Nephron (organoid): ENCODE results near the gene FZD2.

Source experiments
- H3K27ac Mint-ChIP-seq, 3 experiments: 2 replicates each; pipeline ENCODE4 v1.8.0; 2020; ENCODE audit warnings: mixed read lengths in 3 of 3, mild to moderate bottlenecking in 2 of 3, moderate library complexity in 1 of 3
- H3K27me3 Mint-ChIP-seq: 2 replicates; pipeline ENCODE4 v1.8.0; 2021; ENCODE audit warnings: low read depth, mild to moderate bottlenecking, moderate library complexity, mixed read lengths
- H3K36me3 Mint-ChIP-seq: 2 replicates; pipeline ENCODE4 v1.8.0; 2020; ENCODE audit warnings: low read depth, mixed read lengths
- H3K4me1 Mint-ChIP-seq: 2 replicates; pipeline ENCODE4 v1.8.0; 2020; ENCODE audit warnings: mixed read lengths
- H3K4me3 Mint-ChIP-seq, 3 experiments: 2 replicates each; pipeline ENCODE4 v1.8.0; 2020; ENCODE audit warnings: mild to moderate bottlenecking in 3 of 3, mixed read lengths in 3 of 3, moderate library complexity in 2 of 3
- H3K9me3 Mint-ChIP-seq: 2 replicates; pipeline ENCODE4 v1.8.0; 2020; ENCODE audit warnings: mixed read lengths
- TF ChIP-seq, protein P1 (sequence below), 3 experiments: fragments of 200-600 bp; sonication (generic); IDR thresholded peaks; one replicate each; pipeline ENCODE4 v1.5.0; 2021; ENCODE audit warnings: antibody characterized with exemption in 3 of 3; ENCODE audit not compliant: unreplicated experiment in 3 of 3

The FZD2 gene

DNA sequence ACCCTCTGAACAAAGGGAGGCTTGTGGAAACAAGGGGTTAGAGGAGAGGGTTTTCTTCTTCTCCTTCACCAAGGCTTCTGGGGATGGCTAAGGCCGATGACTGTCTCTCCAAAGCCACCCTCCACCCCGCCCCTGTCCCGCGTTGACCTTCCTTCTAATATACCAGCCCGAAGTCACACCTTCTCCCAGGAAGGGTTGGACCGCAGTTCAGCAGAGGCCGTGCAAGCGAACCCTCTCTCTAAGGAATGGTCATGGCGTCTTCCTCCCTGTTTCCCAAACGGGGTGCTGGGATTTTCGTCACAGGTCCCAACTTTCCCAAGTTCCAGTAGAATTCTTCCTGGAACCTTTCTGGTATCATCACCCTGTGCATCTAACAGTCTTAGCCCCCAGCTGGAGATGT is 49.4 kb downstream of the FZD2 start:
- TF ChIP-seq, protein P1, sequence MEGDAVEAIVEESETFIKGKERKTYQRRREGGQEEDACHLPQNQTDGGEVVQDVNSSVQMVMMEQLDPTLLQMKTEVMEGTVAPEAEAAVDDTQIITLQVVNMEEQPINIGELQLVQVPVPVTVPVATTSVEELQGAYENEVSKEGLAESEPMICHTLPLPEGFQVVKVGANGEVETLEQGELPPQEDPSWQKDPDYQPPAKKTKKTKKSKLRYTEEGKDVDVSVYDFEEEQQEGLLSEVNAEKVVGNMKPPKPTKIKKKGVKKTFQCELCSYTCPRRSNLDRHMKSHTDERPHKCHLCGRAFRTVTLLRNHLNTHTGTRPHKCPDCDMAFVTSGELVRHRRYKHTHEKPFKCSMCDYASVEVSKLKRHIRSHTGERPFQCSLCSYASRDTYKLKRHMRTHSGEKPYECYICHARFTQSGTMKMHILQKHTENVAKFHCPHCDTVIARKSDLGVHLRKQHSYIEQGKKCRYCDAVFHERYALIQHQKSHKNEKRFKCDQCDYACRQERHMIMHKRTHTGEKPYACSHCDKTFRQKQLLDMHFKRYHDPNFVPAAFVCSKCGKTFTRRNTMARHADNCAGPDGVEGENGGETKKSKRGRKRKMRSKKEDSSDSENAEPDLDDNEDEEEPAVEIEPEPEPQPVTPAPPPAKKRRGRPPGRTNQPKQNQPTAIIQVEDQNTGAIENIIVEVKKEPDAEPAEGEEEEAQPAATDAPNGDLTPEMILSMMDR (IDR thresholded peaks at IDR 0.05; ENCODE audit: unreplicated experiment in 3 of 3), result no peak
- peak overlapping the region; percentile 21 to 34 (median 25) for H3K27ac Mint-ChIP-seq
- H3K4me3 Mint-ChIP-seq, result no peak overlapping the region
- no peaks in the 10 kb centered on the region for H3K27me3 Mint-ChIP-seq
- no peaks in the 10 kb centered on the region for H3K9me3 Mint-ChIP-seq
- peaks cover 79% of the 10 kb centered on the region for H3K4me1 Mint-ChIP-seq
- no peaks in the 10 kb centered on the region for H3K36me3 Mint-ChIP-seq

DNA sequence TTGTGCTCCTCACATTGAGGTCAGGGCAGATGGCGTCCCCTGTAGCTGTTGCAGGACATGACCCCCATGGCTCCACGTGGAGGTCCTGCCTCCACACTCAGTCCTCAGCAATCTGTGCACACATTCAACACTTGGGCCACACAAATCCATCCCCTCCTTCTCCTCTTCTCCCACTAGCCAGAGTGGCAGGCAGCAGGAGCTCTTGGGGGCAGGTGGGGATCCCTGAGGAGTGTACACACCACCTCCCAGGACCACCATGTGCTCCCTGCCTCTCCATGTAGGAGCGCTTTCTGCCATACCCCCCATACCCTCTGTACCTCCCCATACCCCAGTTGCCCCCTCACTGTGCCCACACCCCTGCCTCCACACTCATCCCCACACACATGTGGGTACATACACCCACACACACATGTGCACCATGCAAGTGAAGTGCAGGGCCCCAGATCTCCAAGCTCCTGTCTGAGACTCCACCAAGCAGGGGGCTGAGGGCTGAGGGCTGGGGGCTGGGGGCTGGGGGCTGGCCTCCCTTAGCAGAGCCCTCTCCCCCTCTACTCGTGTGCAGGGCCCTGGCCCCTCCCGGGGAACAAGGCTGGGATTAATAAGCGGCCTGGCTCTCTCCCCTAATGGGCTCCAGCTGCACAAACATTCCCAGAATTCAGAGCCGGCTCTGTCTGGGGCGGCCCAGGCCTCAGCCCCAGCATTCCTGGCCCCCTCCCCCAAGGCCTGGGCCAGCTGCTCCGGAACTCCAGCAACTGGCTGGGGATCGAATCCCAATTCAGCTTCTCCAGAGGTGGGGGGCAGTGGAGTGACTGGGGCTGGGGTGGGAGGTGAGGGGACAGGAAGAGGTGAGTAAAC is 50.8 kb downstream of the FZD2 start:
- Mint-ChIP-seq H3K4me1 (peaks cover 67% of the 10 kb centered on the region), H3K9me3 (no peaks in the 10 kb centered on the region), H3K4me3 (peak overlapping the region in 1 of 3 experiments; percentile 19)

DNA sequence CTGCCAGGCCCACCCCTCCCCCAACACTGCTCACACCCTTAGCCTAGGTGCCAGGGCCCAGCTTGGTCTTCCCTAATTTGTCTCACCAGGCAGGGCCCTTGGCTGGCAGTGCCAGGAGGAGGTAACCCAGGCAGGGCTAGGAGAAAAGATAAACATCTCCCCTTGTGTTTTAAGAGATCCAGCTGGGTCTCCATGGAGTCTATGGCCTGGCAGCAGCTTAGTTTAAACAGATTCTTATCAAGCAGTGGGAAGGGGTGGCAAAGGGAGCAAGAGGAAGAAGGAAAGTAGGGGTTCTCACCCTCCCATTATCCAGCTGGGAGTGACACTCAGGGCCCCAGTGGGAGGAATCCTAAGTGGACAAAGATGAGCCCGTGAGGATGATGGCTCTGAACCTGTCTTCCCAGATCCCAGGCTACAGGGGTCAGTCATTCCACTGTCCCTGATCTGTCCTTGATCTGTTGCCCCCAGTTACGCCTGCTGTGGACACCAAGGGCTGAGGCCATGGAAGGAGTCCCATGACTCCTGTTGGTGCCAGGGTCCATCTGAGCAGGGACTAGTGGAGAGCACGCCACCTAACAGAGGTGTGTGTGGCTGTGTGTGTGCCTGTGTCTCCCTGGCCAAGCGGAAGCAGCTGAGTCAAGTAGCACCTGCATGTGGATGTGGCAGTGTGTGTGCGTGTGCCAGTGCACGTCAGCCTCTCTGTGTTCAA is 51.6 kb downstream of the FZD2 start:
- Mint-ChIP-seq H3K36me3 (no peaks in the 10 kb centered on the region), H3K27ac (peak overlapping the region; percentile 79 to 94 (median 86)), H3K27me3 (peaks cover 4% of the 10 kb centered on the region), H3K9me3 (no peaks in the 10 kb centered on the region), H3K4me1 (peaks cover 64% of the 10 kb centered on the region), H3K4me3 (peak overlapping the region in 2 of 3 experiments; percentile 3 to 31)
- TF ChIP-seq, protein P1 (IDR thresholded peaks at IDR 0.05; ENCODE audit: unreplicated experiment in 3 of 3), result no peak

More for the DNA sequence above, 50.8 kb downstream of the FZD2 start:
- H3K27me3 Mint-ChIP-seq, result peaks cover 2% of the 10 kb centered on the region
- TF ChIP-seq, protein P1 (IDR thresholded peaks at IDR 0.05; ENCODE audit: unreplicated experiment in 3 of 3), result no peak
- H3K36me3 Mint-ChIP-seq, result no peaks in the 10 kb centered on the region
- peak overlapping the region; percentile 86 to 94 (median 93) for H3K27ac Mint-ChIP-seq

DNA sequence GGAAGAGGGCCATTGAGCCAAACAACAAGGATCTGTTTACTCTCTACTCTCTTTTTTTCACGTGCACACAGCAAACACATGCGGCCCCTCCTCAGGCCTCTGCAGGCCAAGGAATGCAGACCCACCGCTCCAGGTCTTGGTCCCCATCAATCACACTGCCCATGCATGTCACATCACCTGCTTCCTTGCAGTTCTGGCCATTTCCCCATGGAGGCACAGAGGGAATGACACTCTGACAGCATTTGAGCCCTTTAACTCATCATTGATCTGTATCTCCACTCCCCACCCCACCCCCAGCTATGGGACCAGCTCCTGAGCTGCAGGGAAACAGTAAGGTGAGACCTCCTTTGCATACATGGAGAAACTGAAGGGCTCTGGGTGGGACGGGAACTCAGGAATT is 53.0 kb downstream of the FZD2 start:
- Mint-ChIP-seq H3K4me3 (peak overlapping the region in 1 of 3 experiments; percentile 21), H3K27me3 (peaks cover 4% of the 10 kb centered on the region), H3K36me3 (no peaks in the 10 kb centered on the region), H3K4me1 (peaks cover 50% of the 10 kb centered on the region), H3K27ac (peak overlapping the region; percentile 79 to 86 (median 84)), H3K9me3 (no peaks in the 10 kb centered on the region)
- TF ChIP-seq, protein P1 (IDR thresholded peaks at IDR 0.05; ENCODE audit: unreplicated experiment in 3 of 3), result no peak
